AG09319 (cell line): ENCODE data around the gene NRP2.

Source experiments
- DNase-seq: peaks from one replicate; pipeline ENCODE4 v3.0.0-alpha.2; 2010; ENCODE audit warnings: low read depth; ENCODE audit errors: extremely low read depth
- CTCF ChIP-seq: IDR thresholded peaks from 2 replicates; pipeline ENCODE4 v1.5.1; 2011; ENCODE audit warnings: low read depth, mild to moderate bottlenecking, inconsistent platforms, low read length, moderate library complexity

Gene NRP2

GRCh38 chr2:205783872-205784499, 101.7 kb downstream of the NRP2 start:
- TF ChIP-seq CTCF = no peak
- DNase-seq = no peak

- no peak for DNase-seq
- no peak for TF ChIP-seq CTCF
Measured at GRCh38 chr2:205785507-205786260, 103.4 kb downstream of the NRP2 start.

- DNase-seq = no peak
- TF ChIP-seq CTCF = no peak
Measured at GRCh38 chr2:205786976-205787375, 104.7 kb downstream of the NRP2 start.

GRCh38 chr2:205787761-205788160, 105.5 kb downstream of the NRP2 start:
- no peak for TF ChIP-seq CTCF
- DNase-seq = no peak

- no peak for TF ChIP-seq CTCF
- DNase-seq = no peak
Measured at GRCh38 chr2:205789906-205790305, 107.6 kb downstream of the NRP2 start.

- DNase-seq = no peak
- no peak for TF ChIP-seq CTCF
Measured at GRCh38 chr2:205792908-205793307, 110.6 kb downstream of the NRP2 start.

- no peak for DNase-seq
- TF ChIP-seq CTCF = no peak
Measured at GRCh38 chr2:205796805-205797313, 114.6 kb downstream of the NRP2 start.
